Measurements from ENCODE around the gene SEMA5A. TPM values are rescaled to one million over a fixed set of nuclear protein-coding genes. Genes with fewer than 3 reads are reported as not detected.

The SEMA5A gene
- total and polyA plus RNA-seq, 7 donors, result 0.60 to 4.7 (median 2.8) TPM

DNA sequence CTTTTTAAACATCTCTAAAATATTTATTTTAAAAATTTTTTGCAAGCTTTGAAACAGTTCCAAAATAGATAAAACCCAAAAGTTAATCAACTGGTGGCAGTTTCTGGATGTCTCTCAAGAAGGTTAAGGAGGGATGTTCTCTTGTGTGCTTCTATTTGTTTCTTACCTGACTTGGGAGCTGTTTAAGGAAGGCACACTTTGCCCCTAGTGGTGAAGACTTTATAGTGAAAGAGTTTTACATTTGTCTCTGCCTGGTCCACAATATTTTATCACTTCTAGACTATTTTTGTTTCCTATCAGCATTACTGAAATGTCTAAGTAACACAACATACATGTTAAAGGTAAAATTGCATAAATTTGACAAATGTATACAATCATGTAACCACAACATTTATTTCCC lies 552.8 kb downstream of the SEMA5A start:
- no peak for DNase-seq
- TF ChIP-seq POLR2A (IDR thresholded peaks at IDR 0.05), result no peak
- no peak for TF ChIP-seq POLR2AphosphoS5 (IDR thresholded peaks at IDR 0.05)
- TF ChIP-seq, protein P1, sequence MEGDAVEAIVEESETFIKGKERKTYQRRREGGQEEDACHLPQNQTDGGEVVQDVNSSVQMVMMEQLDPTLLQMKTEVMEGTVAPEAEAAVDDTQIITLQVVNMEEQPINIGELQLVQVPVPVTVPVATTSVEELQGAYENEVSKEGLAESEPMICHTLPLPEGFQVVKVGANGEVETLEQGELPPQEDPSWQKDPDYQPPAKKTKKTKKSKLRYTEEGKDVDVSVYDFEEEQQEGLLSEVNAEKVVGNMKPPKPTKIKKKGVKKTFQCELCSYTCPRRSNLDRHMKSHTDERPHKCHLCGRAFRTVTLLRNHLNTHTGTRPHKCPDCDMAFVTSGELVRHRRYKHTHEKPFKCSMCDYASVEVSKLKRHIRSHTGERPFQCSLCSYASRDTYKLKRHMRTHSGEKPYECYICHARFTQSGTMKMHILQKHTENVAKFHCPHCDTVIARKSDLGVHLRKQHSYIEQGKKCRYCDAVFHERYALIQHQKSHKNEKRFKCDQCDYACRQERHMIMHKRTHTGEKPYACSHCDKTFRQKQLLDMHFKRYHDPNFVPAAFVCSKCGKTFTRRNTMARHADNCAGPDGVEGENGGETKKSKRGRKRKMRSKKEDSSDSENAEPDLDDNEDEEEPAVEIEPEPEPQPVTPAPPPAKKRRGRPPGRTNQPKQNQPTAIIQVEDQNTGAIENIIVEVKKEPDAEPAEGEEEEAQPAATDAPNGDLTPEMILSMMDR (IDR thresholded peaks at IDR 0.05), result no peak
- no peak for TF ChIP-seq EP300 (IDR thresholded peaks at IDR 0.05)

More for the DNA sequence above, 552.8 kb downstream of the SEMA5A start:
- intact Hi-C loops (cut with DNase I), result no loop called here
- H3K27me3 ChIP-seq, result no peaks in the 10 kb centered on the region
- no peaks in the 10 kb centered on the region for H3K36me3 ChIP-seq
- no peaks in the 10 kb centered on the region for H3K4me1 ChIP-seq
- no peaks in the 10 kb centered on the region for H3K9me3 ChIP-seq
- no peak overlapping the region for H3K27ac ChIP-seq
- no peak overlapping the region for H3K4me3 ChIP-seq

Small RNA genes within 50 kb of the gene (small RNA-seq; reads per million reads assigned to genes)
- gene MIR4636 (0 to 0.12 (median 0) reads per million in 3 donors), gene SNORD123 (108 to 209 (median 166) reads per million in 3 donors)

Other genes starting within 250 kb of the SEMA5A start
- not detected for gene TAS2R1, start 84.3 kb upstream of the SEMA5A start, total RNA-seq
- not detected for gene TAS2R1, start 84.3 kb upstream of the SEMA5A start, polyA plus RNA-seq